NCI-H774 (cell line): ENCODE measurements around the gene SCARB2.
A peak's percentile ranks its signal among the peaks of the same experiment; 100 is the strongest.

Experiments used
- DNase-seq: peaks from one replicate; lab custom pipeline; 2025; lab: John Stamatoyannopoulos, UW

The SCARB2 gene

DNA sequence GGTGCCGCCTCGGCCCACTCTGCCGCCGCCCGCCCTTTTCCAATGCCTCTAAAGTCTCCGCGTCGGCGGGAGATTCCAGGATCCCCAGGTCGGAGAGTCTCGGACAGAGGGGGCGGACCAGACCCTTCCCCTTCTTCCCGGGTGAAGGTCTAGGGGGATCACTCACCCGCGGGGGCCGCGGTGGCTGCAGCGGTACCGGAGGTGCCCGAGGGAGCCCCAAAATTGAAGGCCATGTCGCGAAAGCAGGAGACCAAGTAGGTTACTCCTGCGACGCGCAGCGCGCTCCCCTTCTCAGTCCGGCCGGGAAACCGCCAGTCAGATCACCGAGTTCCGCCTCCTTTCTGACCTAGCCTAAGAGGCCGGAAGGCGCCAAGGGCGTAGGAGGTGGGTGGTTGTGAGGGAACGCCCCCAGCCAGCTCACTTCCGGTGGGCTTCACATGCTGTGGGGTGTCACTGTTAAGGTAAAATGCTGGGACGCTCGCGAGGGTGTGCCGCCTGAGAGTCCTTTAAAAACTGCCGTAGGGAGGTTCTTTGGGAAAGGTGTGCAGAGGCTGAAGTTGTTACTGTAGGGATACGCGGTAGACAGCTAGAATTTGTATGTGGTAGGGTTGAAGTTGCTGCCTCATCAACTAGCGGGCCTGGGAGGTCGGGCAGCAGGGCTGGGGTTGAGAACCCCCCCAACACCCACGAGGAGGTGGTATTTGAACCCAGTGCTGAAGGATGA is 65.3 kb downstream of the SCARB2 start, which contains the start of gene NUP54:
Gene NUP54 (minus strand): TSS at position 256 of the 724 bp plus-strand sequence. CDS start 23 bp downstream, at position 233.
- peak; percentile 90 for DNase-seq

DNA sequence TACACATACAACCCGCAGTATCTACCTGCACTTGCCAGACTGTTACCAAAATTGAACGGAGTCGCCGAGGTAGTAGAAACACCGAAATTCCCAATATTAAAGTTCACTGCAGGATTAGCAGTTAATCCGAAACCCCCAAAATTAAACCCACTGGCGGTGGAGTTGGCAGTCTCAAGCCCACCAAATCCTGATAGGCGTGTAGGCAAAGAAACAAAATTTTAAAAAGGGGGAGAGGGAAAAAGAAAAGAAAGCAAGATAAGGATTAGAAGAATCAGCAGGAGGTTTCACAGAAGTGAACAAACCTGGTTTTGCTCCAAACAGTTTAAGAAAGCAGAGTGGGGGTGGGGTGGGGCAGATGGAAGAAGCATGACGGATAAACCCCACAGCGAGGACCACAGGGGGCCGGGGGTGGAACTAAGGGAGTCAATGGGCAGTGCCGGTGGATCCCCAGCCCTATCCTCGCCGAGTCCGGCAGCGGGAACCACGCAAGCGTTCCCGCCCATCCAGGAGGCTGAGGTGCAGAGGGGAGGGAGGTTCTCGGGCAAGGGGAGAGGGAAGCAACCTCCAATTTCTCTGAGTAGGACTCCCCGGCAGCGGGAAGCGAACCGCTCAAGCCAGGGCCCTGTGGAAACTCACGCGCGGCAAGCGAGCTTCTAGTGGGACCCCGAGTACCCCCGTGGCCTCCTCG is 66.0 kb downstream of the SCARB2 start:
- peak; percentile 83 for DNase-seq

DNA sequence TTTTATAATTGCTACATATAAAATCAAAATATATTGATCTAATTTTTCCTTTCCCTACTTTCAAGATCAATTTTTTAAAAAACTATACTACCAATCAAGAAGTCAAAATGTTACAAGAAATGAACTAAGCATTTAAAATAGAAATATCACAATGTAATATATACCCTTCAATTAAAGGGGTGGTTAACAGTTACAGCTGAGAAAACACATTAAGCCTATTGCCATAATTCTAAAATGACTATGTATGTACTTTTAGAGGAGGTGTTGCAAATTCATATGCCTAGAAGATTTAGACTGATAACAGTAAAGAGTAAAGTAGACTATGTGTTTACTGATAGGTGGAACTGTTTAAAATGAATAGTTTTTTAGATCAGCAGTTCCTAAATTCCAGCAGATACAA is 69.1 kb downstream of the SCARB2 start:
- no peak for DNase-seq

DNA sequence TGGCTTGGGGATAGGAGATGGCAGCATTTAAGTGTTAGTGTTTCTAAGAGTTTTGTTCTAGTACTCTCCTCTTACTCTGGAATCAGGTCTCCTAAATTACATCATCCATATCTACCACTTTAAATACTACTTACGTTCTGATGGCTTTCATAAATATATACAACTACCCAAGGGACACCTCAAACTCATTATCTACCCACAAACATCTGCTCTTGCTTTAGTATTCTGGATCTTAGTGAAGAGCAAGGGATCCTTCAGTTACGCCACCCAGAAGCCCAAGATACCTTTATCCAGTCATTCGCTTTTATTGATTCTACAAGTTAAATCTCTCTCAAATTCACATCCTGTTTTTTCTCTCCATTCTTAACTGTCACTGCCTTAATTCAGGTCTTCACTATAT is 72.4 kb downstream of the SCARB2 start:
- DNase-seq: no peak

DNA sequence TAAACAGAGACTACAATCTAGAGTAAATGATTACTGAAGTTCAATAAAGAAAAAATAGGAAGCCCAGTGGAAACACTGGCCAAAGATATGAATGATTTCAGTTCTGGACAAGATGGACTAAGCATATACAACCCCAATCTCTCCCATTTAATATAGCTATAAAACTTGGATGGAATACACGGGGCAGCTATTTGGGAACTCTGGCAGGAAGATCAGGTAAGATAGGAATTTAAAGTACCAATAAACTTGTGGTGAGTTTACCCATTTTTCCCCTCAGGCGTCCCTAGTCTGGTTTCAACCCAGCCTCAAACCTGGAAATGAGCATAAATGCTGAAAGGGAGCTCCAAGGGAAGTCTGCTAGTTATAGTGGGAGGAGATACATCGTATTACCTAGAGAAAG is 85.9 kb downstream of the SCARB2 start:
- DNase-seq: no peak

DNA sequence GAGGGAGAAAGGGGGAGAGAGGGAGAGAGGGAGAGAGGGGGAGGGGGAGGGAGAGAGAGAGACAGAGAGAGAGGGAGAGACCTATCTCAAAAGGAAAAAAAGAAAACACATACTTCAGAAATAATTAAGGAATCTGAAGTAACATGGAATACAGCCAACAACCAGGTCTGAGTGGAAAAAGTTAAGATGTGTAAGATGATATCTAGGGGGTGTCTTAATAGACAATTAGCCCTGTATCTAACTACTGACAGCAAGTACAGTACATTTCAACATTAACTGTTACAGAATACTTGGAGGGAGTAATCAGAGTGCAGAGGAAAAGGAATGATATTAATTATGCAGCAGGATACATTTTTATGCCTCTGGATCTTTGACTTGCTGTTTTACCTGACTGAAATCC is 87.8 kb downstream of the SCARB2 start:
- DNase-seq: no peak

DNA sequence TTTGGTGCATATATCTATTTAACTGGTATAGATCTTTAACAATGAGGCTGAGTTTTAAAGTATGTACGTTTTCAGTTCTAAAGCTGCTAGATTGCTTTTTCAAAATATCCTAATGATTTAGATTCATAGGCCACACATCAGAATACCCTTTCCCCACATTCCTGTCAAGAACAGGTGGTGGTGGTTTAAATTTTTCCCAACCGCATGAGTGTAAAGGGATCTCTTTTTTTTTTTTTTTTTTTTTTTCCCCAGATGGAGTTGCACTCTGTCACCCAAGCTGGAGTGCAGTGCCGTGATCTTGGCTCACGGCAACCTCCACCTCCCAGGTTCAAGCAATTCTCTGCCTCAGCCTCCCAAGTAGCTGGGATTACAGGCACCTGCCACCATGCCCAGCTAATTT is 93.4 kb downstream of the SCARB2 start:
- DNase-seq: no peak

DNA sequence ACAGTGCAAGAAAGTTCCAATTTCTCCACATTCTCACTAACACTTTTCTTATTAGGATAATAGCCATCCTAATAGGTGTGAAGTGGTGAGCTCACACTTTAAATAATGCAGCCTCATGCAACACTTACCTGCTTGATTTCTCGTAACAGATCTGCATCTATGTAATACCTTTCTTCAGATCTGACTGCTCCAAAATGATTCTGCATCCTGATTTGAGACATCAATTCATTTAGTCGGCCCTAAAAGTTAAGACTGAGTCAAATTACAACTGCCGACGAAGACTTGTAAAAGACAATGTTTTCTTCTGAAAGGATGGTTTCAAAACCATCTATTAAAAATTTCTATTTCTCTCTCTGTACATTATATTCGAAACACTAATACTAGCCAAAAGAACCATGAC is 96.1 kb downstream of the SCARB2 start:
- no peak for DNase-seq

DNA sequence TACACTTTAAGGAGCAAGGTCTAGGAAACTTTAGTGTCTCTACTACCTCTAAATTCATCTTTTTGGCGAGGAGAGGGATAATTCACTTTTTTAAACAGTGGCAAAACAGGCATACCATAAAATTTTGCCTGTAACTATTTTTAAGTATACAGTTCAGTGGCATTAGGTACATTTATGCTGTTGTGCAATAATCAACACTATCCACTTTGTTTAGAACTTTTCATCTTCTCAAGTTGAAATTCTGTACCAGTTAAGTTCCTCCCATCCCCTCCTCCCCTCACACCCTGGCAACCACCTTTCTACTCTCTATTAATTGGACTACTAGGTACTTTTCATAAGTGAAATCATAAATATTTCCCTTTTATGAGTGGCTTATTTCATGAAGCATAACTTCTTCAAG is 96.8 kb downstream of the SCARB2 start:
- DNase-seq: no peak
